ENCODE data around the gene ZNF439. TPM values are rescaled to one million over a fixed set of nuclear protein-coding genes. Genes with fewer than 3 reads are reported as not detected.
"Not testable (repeated sequence)": the region's sequence is repeated elsewhere in the genome, so short reads cannot be mapped to it uniquely, and the experiment has no call there.

The ZNF439 gene
- total and polyA plus RNA-seq, 8 donors = 0.58 to 17.0 (median 4.5) TPM

DNA sequence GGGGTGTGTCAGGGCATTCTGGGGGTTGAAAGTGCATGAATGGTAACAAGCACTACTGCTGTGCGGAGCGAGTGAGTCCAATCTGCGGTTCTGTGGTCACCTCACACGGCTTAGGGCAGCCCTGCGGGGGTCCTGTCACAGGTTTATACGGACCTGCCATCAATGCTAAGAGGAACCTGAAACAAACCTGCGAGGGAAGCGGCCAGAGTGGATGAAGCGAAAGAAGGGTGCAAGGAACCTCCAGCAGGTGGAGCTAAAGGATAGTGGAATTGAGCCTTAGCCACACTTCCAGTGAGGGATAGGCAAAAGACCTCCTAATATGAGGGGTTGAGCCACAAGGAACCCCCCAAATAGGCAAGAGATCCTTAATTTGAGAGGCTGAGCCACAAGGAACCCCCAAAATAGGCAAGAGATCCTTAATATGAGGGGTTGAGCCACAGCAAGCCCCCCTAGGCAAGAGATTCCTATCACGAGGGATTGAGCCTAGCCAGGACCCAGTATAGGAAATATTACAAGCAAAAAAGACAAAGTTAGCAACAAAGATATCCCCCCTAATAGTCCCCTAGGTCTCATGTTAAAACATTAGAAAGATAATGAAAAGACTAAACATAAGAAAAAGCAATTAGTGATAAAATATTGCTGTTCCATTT is 32.8 kb downstream of the ZNF439 start:
- TF ChIP-seq POLR2AphosphoS5 (IDR thresholded peaks at IDR 0.05) = peak in 1 of 3 donors; percentile 36
- TF ChIP-seq CTCF (IDR thresholded peaks at IDR 0.05) = peak in 5 of 7 experiments; percentile 40 to 85 (median 65)
- TF ChIP-seq EP300 (IDR thresholded peaks at IDR 0.05) = no peak
- Histone ChIP-seq H3K4me1 (peaks cover 8 to 19% (median 15%) of the 10 kb centered on the region in 4 donors), H3K36me3 (no peaks in the 10 kb centered on the region), H3K27me3 (no peaks in the 10 kb centered on the region), H3K4me3 (no peak overlapping the region), H3K9me3 (peaks cover 0 to 6% (median 3%) of the 10 kb centered on the region in 4 donors), H3K27ac (no peak overlapping the region)
- intact Hi-C loops (cut with DNase I; ENCODE audit: low total_unique reads) = no loop called here
- WGBS, 5 donors = 11 to 15% (median 13%) methylated on average over 10 of the region's 10 CpGs
- DNase-seq = peak; percentile 76 to 89

- no peak for TF ChIP-seq CTCF (IDR thresholded peaks at IDR 0.05)
- no peak for TF ChIP-seq POLR2A (IDR thresholded peaks at IDR 0.05)
- TF ChIP-seq EP300 (IDR thresholded peaks at IDR 0.05) = no peak
- WGBS, 5 donors = 36 to 60% (median 43%) methylated on average over 2 of the region's 2 CpGs
- Histone ChIP-seq H3K36me3 (no peaks in the 10 kb centered on the region), H3K9me3 (peaks cover 0 to 6% (median 3%) of the 10 kb centered on the region in 4 donors), H3K4me1 (peaks cover 15 to 28% (median 23%) of the 10 kb centered on the region in 4 donors), H3K27ac (no peak overlapping the region), H3K4me3 (no peak overlapping the region), H3K27me3 (no peaks in the 10 kb centered on the region)
- intact Hi-C loops (cut with DNase I; ENCODE audit: low total_unique reads) = no loop called here
- no peak for DNase-seq
Measured at GRCh38 chr19:11882606-11883005, 34.1 kb downstream of the ZNF439 start.

- DNase-seq = no peak
- 0 to 23% (median 18%) methylated on average over 2 to 7 of the region's 7 CpGs for WGBS, 5 donors
- intact Hi-C loops (cut with DNase I; ENCODE audit: low total_unique reads) = no loop called here
- H3K27me3 ChIP-seq = no peaks in the 10 kb centered on the region
- no peaks in the 10 kb centered on the region for H3K36me3 ChIP-seq
- peak overlapping the region; percentile 66 to 73 (median 68) for H3K4me3 ChIP-seq
- peak overlapping the region; percentile 86 to 97 (median 94) for H3K27ac ChIP-seq
- H3K9me3 ChIP-seq = no peaks in the 10 kb centered on the region
- H3K4me1 ChIP-seq = peaks cover 21 to 53% (median 39%) of the 10 kb centered on the region in 4 donors
- no peak for TF ChIP-seq CTCF (IDR thresholded peaks at IDR 0.05)
Measured at GRCh38 chr19:11887234-11887610, 38.7 kb downstream of the ZNF439 start.

GRCh38 chr19:11887611-11888531 is 39.3 kb downstream of the ZNF439 start, which contains the start of gene ZNF69:
Gene ZNF69, plus strand, starts transcription at chr19:11887782. Its CDS starts 142 bp downstream, at chr19:11887924.
- peak within 1 kb of the TSS; percentile 66 to 73 (median 68) for H3K4me3 ChIP-seq
- no peaks in the 10 kb centered on the region for H3K27me3 ChIP-seq
- TF ChIP-seq POLR2AphosphoS5 (IDR thresholded peaks at IDR 0.05) (peak in 2 of 3 donors; percentile 58 to 73), POLR2A (IDR thresholded peaks at IDR 0.05) (peak in 2 of 4 donors; percentile 21 to 25), EP300 (IDR thresholded peaks at IDR 0.05) (no peak), CTCF (IDR thresholded peaks at IDR 0.05) (peak in 1 of 7 experiments; percentile 14)
- peaks cover 21 to 53% (median 39%) of the 10 kb centered on the region in 4 donors for H3K4me1 ChIP-seq
- H3K27ac ChIP-seq = peak within 1 kb of the TSS; percentile 86 to 97 (median 94)
- DNase-seq = peak; percentile 93 to 95
- H3K9me3 ChIP-seq = no peaks in the 10 kb centered on the region
- 0 to 1% (median 0%) methylated on average over 18 to 56 of the region's 56 CpGs for WGBS, 5 donors
- peaks cover 0 to 3% (median 0%) of the 10 kb centered on the region in 4 donors for H3K36me3 ChIP-seq
- intact Hi-C loops (cut with DNase I; ENCODE audit: low total_unique reads) = no loop called here

DNA sequence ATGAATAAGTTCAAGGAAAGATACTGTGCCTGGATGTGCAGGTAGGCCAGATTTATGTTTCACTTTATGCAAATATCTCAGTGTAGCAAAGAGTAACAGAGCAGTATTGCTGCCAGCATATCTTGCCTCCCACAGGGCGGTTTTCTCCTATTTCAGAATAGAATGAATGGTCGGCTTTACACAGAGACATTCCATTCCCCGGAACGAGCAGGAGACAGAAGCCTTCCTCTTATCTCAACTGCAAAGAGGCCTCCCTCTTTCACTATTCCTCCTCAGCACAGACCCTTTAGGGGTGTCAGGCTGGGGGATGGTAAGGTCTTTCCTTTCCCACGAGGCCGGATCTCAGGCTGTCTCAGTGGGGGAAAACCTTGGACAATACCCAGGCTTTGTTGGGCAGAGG is 41.4 kb downstream of the ZNF439 start:
- H3K4me1 ChIP-seq = peaks cover 14 to 42% (median 28%) of the 10 kb centered on the region in 4 donors
- peak overlapping the region in 1 of 4 donors; percentile 66 for H3K4me3 ChIP-seq
- 27 to 56% (median 37%) methylated on average over 6 of the region's 6 CpGs for WGBS, 5 donors
- H3K36me3 ChIP-seq = peaks cover under 1 to 18% (median 5%) of the 10 kb centered on the region in 4 donors
- intact Hi-C loops (cut with DNase I; ENCODE audit: low total_unique reads); H3K27me3 ChIP-seq; H3K9me3 ChIP-seq: not testable (repeated sequence)
- DNase-seq = peak in 1 of 2 donors; percentile 23
- peak overlapping the region in 4 of 5 donors; percentile 41 to 94 (median 88) for H3K27ac ChIP-seq

All from stomach (tissue), 9 donors.